Astrocyte of the hippocampus (primary cell): ENCODE measurements around the gene FBXO36.

Source experiments
- DNase-seq: peaks from one replicate; pipeline ENCODE4 v3.0.0; 2011; ENCODE audit warnings: low read depth, low spot score

FBXO36 gene

DNA sequence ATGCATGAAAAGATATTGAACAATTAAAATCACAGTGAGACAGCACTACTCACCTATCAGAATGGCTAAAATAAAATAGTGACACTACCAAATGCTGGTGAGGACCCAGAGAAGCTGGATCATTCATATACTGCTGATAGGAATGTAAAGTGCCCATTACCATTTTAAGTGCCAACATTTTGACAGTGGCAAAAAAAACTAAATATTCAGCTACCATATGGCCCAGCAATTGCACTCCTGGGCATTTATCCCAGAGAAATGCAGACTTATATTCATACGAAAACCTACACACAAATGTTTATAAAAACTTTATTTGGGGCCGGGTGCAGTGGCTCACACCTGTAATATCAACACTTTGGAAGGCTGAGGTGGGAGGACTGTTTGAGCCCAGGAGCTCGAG lies 47.6 kb downstream of the FBXO36 start:
- no peak for DNase-seq

DNA sequence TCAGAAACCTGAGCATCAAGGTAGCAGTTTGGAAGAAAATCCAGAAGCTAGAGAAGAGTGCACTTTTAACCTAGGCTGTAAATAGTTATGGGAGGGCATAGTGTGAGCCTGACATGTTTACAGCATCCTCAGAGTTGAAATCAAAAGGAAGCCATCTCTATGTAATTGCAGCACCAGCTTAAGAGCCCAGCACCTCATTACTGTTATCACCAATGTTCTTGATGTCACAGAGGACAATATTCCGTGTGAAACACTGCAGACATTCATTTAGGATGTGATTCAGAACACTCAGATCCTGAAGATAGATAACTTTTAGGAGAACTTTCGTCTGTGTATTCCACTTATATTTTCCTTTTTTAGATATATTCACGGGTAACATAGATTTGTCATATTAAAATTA lies 48.1 kb downstream of the FBXO36 start:
- DNase-seq: no peak

- no peak for DNase-seq
Observed at GRCh38 chr2:229971298-229971790, 49.0 kb downstream of the FBXO36 start.

DNA sequence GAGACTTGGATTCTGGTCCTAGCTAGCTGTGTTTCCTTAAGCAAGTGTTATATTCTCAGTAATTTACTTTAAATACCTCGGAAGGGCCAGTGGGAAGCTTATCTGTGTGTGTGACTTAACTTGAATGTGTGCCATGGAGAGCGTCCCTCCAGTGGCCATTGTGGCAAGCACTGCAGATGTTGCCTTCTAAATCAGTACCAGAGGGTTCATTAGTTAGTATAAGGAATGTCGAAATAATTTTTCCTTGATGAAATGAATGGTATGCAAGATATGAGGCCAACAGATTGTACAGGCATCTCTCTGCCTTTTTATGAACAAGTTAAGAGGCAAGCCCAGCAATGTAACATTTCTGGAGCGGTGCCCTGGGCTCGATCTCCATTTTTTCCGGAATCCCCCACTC lies 52.0 kb downstream of the FBXO36 start:
- peak; percentile 56 for DNase-seq

DNA sequence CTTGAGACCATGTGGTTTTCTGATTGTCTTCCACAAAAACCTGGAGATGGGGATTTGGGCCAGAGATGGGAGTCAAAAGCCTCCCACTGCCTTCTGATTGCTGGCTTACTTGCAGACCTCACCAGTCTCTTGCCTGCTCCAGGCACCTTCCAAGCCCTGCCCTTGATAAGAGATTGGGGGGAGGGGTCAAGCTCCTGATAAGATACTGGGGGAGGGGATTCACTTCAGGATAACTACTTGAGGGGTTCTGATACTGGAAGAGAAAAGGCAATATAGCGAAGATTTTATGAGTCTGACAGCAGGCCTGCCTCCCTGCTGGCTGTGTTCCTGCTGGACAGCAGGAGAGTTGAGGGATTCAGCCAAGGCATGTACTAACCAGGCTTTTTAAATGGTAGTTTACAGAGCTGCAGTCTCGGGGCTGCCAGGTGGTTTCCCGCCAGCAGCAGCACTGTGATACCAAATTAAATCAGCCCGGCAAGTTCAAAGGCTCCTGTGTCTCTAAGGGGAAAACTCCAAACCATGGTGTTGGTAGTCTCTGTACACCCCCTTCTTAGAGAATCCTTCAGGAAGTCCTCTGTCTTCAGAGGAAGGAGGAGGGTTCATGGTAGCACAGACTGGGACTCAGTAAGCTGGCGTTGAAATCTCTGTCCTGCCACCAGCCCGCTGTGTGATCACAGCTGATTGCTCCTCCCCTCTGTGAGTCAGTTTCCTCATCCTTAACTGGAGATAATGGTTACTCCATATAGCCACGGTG lies 58.3 kb downstream of the FBXO36 start:
- DNase-seq: peak; percentile 81

DNA sequence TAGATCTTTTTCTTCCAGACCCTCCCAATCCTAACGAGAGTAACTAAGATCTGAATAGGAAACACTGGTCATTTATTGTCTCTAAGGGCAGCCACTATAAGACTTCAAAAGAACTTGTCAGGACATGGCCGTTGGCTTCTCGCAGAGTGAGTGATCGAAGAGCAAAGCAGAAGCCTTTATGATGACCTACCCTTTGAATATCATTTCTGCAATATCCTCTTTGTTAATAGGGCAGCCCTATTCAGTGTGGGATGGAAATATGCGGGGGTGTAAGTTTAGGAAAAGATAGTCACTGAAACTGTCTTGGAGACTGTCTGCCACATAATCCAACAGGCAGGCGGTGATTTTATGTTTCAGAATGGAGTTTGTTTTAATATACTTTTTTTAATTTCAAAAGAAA lies 70.9 kb downstream of the FBXO36 start:
- no peak for DNase-seq

GRCh38 chr2:229996320-229996719 lies 74.0 kb downstream of the FBXO36 start:
- DNase-seq: no peak

GRCh38 chr2:229997565-229997964 lies 75.3 kb downstream of the FBXO36 start:
- DNase-seq: no peak

- DNase-seq: peak; percentile 11
Observed at GRCh38 chr2:230000118-230000841, 78.0 kb downstream of the FBXO36 start.

DNA sequence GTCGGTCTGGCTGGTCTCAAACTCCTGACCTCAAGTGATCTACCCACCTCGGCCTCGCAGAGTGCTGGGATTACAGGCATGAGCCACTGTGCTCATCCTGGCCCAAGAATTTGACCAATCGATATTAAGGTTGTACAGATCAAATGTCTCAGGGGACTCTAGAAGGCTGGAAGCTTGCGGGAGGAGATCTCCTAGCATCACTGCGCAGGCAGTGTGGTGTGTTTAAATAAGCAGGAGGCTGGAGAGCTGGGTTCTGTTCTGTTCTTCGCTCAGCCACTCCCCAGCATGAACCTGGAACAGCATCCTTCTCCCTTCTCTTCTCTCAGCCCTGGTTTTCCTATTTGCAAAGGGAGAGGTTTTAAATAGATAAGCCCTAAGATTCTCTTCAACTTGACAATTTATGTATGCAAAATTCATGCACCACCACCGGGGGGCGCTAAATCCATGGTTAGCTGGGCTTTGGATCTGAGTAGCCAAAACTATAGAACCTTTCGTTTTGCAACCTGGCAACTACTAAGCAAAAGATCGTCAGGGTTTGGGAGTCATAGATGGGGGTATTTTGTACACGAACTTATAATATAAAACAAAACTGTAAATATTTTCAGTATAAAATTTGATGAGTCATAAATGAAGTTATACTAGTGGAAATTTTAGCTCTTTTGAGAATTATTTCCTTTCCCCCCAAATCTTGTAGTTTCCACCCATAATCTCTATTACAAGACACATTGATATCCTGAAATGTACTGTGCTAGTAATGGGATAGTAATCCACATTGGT lies 85.8 kb downstream of the FBXO36 start:
- DNase-seq: peak; percentile 78

GRCh38 chr2:230008708-230009066 lies 86.4 kb downstream of the FBXO36 start:
- DNase-seq: no peak

GRCh38 chr2:230010501-230010900 lies 88.2 kb downstream of the FBXO36 start:
- DNase-seq: no peak

DNA sequence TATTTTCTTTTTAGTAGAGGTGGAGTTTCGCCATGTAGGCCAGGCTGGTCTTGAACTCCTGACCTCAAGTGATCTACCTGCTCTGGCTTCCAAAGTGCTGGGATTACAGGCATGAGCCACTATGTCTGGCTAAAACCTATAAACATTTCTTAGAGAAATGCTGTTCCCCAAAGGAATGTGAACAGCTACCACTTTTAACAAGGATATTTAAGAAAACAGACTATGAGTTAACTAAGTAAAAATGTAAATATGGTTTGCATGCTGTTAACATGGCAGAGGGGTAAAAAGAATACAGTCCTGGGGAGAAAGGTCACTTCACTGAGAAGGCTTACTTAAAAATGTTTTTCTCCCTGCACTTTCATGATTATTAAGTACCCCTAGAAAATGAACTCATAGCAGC lies 89.3 kb downstream of the FBXO36 start:
- peak; percentile 25 for DNase-seq

- DNase-seq: peak; percentile 12
Observed at GRCh38 chr2:230012267-230012884, 90.1 kb downstream of the FBXO36 start.

DNA sequence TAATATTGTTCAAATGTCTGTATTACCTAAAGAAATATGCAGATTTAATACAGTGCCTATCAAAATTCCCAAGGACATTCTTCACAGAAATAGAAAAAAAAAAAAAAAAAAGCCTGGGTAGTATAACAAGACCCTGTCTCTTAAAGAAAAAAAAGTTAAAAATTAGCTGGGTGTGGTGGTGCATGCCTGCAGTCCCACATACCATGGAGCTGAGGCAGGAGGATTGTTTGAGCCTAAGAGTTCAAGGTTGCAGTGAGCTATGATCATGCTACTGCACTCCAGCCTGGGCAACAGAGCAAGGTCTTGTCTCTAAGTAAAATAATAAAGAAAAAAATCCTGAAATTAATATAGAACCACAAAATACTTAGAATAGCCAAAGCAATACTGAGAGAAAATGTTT lies 94.5 kb downstream of the FBXO36 start:
- no peak for DNase-seq

DNA sequence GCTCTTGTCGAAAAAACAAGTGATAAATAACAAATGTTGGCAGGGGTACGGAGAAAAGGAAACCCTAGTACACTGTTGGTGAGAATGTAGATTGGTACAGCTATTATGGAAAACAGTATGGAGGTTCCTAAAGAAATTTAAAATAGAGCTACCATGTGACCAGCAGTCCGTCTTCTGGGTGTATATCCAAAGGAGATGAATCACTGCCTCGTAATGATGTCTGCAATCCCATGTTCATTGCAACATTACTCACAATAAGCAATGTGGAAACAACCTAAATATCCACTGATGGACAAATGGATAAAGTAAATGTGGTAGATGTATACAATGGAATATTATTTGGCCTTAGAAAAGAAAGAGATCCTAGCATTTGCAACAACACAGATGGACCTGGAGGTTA lies 95.8 kb downstream of the FBXO36 start:
- DNase-seq: no peak

DNA sequence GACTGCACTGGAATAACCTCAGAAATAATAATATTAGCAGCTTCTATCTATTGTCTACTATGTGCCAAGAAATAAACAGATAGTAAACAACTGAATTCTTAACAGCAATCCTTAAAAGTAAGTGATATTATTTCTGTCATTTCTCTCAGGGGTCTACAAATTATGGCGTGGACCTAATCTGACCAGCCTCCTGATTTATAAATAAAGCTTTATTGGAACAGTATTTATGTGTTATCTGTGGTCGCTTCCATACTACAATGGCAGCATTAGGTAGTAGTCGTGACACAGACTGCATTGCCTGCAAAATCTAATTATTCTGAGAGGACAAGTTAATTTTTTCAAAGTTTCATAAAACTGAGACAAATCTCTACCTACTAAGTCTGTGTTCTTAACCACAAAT lies 97.4 kb downstream of the FBXO36 start:
- no peak for DNase-seq

DNA sequence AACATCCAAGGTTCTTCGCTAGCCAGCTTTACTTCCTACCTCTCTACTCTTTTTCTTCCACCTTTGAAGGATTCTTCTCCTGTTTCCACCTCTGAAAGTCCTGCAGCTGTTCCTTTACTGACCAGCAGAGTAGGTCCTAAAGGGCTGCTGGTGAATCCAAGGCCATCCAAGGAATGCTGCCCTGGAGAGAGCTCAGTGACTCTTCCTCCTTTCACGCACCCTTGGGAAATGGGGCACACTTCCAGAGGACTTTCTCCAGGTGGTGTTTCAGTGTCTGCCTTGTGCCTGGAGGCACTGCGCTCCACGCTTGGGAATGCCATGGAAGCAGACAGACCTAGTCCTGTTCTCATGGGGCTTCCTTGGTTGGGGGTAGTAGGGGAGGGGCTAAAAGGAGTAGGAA lies 101.0 kb downstream of the FBXO36 start:
- DNase-seq: no peak

DNA sequence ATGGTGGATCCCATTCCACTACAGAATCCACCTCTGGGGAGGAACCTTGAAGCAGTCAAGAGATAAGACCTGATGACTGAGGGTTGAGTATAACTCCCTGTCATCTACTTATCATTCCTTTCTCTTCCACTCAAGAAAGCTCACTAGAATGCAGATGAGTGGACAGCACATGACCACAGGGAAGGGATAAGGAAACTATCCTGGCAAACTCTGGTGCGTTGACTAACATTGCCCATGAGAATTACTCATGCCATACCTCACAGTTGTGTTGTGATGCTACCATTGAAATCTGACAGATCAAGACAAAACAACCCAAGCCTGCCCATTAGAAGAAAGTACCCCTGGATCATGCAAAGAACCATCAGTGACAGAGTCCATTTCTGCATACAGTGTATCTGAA lies 119.9 kb downstream of the FBXO36 start:
- no peak for DNase-seq

GRCh38 chr2:230043025-230043424 lies 120.7 kb downstream of the FBXO36 start:
- DNase-seq: no peak

DNA sequence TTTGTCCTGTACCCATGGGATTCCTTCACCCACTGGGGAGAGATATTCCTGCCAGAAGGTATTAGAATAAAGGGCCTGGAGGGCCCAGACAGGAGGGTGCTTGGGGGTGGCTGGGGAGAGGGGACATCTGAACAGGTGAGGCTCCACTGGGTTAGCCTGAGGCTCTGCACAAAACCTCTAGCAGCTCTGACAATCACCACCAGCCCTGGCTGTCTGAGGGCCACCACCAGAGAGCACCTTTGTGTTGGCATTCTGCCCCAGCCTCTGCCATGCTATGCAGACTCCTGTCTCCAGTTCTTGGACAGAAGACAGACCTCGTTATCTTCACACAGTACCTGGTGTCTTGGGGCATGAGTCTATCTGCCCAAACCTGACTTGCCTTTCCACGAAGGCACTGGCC lies 121.2 kb downstream of the FBXO36 start:
- no peak for DNase-seq

DNA sequence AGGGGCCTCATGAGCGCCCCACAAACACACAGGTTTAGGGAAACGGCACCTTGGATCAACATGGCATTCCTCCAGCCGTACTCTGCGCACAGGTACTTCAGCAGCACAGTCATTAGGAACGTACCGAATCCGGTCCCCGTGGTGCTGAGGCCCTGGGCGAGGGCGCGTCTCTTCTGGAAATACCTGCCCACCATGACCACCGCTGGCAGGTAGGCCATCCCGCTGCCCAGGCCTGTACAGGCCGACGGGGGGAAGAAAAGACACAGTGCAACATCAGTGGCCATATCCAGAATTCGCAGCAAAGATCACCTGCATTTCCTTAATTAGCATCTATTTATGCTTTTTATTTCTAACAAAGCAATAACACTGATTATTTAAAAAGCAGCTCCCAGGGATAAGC lies 124.2 kb downstream of the FBXO36 start:
- DNase-seq: no peak
